22Rv1 (cell line): Measurements from ENCODE around the gene TMEM86B.
"Not testable (repeated sequence)": the region's sequence is repeated elsewhere in the genome, so short reads cannot be mapped to it uniquely, and the experiment has no call there.

Experiments used
- H3K27ac ChIP-seq: fragments of 450-650 bp; 2 replicates; pipeline ENCODE4 v1.5.1; 2017
- ZFX ChIP-seq: fragments of 450-650 bp; IDR thresholded peaks from 2 replicates; pipeline ENCODE4 v1.6.1; 2017; ENCODE audit warnings: antibody characterized with exemption, borderline replicate concordance
- TF ChIP-seq, protein P1 (sequence below): fragments of 450-650 bp; IDR thresholded peaks from 2 replicates; pipeline ENCODE4 v1.5.1; 2017; ENCODE audit warnings: mild to moderate bottlenecking

TMEM86B gene

DNA sequence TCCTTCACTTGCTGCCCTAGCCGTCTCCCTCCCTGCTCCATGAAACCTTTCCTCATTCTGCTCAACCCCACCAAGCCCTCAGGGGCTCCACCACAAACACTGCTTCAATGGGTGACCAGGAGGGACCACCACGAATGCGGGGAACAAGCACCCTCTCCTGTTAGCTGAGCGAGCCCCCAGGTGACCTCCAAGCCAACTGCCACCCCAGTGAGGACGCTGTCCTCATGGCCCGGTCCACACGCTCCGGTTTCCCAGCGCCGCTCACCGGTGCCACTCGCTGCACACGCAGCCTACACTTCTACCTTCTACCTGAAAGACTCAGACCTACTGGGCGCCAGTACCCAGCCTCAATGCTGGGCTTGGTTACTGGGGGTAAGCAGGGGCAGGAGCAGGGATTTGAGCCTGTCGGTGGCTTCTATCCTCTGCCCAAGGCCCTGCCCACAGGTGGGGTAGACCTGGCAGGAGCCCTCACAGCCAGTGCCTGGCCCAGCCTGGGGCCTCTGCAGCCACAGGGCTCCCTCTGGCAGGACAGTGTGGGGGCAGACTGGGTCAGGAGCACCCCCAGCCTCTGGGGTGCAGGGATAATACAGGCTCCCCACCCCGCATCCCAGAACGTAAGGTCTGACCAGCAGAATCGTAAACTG lies 704 bp upstream of the TMEM86B start:
- H3K27ac ChIP-seq = no peak overlapping the region

GRCh38 chr19:55228015-55228391 lies 560 bp downstream of the TMEM86B start:
- H3K27ac ChIP-seq = no peak overlapping the region
- no peak for TF ChIP-seq ZFX
- TF ChIP-seq, protein P1, sequence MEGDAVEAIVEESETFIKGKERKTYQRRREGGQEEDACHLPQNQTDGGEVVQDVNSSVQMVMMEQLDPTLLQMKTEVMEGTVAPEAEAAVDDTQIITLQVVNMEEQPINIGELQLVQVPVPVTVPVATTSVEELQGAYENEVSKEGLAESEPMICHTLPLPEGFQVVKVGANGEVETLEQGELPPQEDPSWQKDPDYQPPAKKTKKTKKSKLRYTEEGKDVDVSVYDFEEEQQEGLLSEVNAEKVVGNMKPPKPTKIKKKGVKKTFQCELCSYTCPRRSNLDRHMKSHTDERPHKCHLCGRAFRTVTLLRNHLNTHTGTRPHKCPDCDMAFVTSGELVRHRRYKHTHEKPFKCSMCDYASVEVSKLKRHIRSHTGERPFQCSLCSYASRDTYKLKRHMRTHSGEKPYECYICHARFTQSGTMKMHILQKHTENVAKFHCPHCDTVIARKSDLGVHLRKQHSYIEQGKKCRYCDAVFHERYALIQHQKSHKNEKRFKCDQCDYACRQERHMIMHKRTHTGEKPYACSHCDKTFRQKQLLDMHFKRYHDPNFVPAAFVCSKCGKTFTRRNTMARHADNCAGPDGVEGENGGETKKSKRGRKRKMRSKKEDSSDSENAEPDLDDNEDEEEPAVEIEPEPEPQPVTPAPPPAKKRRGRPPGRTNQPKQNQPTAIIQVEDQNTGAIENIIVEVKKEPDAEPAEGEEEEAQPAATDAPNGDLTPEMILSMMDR = no peak

More for the DNA sequence above, 704 bp upstream of the TMEM86B start:
- no peak for TF ChIP-seq ZFX
- TF ChIP-seq, protein P1 = no peak

DNA sequence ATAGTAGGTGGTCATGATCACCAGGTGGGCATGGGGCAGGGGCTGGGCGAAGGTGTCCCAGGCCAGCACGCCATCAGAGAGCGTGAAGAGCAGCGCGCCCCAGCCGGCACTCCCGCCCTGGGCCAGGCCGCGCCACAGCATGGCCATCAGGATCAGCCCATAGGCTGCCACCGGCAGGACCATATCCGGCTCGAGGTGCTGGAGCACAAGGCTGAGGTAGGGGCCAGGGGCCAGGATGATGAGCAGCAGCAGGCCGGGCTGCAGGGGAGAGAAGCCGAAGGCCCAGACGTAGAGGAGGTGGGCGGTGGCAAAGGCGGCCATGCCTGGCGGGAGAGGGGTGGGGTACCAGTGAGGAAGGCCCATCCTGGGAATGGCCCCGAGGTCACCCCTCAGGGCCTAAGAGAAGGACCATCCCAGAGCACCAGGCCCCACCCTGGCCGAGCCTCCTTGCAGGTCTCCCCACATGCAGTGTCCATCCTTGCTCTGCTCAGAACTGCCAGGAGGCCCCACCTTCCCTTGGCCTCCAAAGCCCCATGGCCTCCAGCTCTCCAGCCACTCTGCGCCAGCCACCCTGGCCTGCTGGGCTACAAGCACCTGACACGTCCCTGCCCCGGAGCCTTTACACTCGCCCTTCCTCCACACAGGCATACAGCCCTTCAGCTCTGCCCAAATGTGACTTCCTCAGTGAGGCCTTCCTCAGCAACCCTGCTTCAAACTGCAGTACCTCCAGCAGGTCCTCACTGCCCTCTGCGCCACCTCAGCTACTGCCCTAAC lies 1.1 kb downstream of the TMEM86B start:
- H3K27ac ChIP-seq = no peak overlapping the region
- TF ChIP-seq, protein P1 = no peak
- no peak for TF ChIP-seq ZFX

DNA sequence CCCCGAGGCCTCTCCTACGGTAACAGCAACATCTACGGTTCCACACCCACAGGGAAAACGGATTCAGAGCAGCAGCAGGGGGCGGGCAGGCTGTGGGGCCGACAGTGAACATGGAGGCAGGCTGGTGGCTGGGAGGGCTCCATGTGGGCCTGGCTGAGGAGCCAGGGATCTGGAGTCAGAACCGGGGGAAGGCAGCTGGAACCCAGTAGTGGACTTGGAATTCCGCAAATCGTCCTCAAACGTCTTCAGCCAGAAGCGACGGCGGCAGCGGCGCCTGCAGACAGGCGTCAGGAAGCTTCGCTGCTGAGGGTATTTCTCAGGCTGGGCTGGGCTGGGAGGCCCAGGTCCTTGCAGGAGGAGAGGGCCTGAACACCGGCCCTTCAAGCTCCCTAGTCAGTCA lies 1.8 kb downstream of the TMEM86B start:
- TF ChIP-seq, protein P1 = no peak
- no peak for TF ChIP-seq ZFX
- H3K27ac ChIP-seq = no peak overlapping the region

DNA sequence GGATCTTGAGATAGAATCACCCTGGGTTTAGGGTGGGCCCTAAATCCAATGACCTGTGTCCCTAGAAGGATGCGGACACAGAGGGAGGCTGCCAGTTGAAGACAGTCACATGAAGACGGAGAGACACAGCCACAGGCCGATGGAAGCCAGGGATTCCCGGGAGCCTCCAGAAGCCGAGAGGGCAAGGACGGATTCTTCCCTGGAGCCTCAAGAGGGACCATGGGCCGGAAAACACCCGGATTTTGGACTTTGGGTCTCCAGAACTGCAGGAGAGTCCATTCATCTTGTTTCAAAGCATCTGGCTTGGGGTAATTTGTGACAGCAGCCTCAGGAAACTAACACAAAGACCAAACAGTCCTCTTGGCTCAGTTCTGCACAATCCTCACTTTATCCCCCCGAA lies 2.3 kb downstream of the TMEM86B start:
- no peak overlapping the region for H3K27ac ChIP-seq
- no peak for TF ChIP-seq ZFX
- TF ChIP-seq, protein P1 = no peak

DNA sequence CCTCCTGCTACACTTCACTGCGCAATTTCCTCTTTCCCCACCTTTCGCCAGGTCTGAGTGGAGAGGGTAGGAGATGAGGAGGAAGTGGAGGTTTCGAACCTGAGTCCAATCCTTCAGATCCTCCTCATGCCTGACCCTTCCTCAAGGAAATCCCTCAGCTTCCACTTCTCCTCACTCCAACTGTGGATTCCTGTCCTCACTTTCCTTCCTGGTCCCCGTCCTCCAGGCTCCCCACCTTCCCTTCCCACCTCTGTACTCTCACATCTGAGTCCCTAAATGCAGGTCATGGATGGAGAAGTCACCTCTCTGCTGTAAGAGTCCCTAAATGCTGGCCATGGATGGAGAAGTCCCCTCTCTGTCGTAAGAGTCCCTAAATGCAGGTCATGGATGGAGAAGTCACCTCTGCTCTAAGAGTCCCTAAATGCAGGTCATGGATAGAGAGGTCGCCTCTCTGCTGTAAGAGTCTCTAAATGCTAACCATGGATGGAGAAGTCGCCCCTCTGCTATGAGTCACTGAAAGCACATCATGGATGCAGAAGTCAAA lies 3.1 kb downstream of the TMEM86B start:
- TF ChIP-seq, protein P1 = no peak
- no peak for TF ChIP-seq ZFX
- no peak overlapping the region; the same call in 1 of the 2 replicates for H3K27ac ChIP-seq

DNA sequence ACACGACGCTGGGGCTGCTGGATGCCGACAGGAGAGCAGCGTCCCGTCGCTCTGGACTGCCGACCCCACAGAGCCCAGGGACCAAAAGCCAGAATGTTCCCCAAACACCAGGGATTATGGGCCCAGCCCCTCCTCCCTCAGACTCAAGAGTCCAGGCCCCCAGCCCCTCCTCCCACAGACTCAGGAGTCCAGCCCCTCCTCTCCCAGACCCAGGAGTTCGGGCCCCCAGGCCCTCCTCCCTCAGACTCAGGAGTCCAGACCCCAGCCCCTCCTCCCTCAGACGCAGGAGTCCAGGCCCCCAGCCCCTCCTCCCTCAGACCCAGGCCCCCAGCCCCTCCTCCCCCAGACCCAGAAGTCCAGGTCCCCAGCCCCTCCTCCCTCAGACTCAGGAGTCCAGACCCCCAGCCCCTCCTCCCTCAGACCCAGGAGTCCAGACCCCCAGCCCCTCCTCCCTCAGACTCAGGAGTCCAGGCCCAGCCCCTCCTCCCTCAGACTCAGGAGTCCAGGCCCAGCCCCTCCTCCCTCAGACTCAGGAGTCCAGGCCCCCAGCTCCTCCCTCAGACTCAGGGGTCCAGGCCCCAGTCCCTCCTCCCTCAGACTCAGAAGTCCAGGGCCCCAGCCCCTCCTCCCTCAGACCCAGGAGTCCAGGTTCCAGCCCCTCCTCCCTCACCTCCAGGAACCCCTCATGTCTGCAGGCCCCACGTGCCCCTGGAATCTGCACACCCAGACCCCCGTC lies 3.7 kb downstream of the TMEM86B start:
- not testable (repeated sequence) for H3K27ac ChIP-seq
